Keratinocyte (primary cell): ENCODE measurements around the gene MICAL2. TPM values are rescaled to one million over a fixed set of nuclear protein-coding genes. Genes with fewer than 3 reads are reported as not detected.

Experiments
- DNase-seq: peaks from one replicate; pipeline ENCODE4 v3.0.0-alpha.2; 2011; ENCODE audit warnings: low read depth, missing footprints, low spot score
- FAIRE-seq: peaks from 2 replicates; lab custom pipeline; 2011; peaks lifted over from hg19 to GRCh38; lab: Jason Lieb, UNC
- H2AFZ ChIP-seq: 2 replicates; pipeline ENCODE4 v1.6.0; 2012; ENCODE audit warnings: low read length, control low read depth, inconsistent platforms; ENCODE audit not compliant: control insufficient read depth
- H3K27ac ChIP-seq: 2 replicates; pipeline ENCODE4 v1.5.1; 2011; ENCODE audit warnings: low read length; ENCODE audit not compliant: control insufficient read depth, insufficient read depth
- H3K27me3 ChIP-seq: 3 replicates; pipeline ENCODE4 v1.6.0; 2011; ENCODE audit warnings: low read length; ENCODE audit not compliant: control insufficient read depth, insufficient read depth; ENCODE audit errors: extremely low read depth
- H3K36me3 ChIP-seq, 2 experiments: 2 replicates in 1 of 2; 3 replicates in 1 of 2; pipeline ENCODE4 v1.5.1; 2011; ENCODE audit warnings: low read length in 2 of 2, mild to moderate bottlenecking in 1 of 2; ENCODE audit not compliant: control insufficient read depth in 2 of 2, insufficient read depth in 2 of 2; ENCODE audit errors: extremely low read depth in 1 of 2
- H3K4me1 ChIP-seq: 3 replicates; pipeline ENCODE4 v1.5.1; 2011; ENCODE audit warnings: low read length; ENCODE audit not compliant: control insufficient read depth, insufficient read depth; ENCODE audit errors: extremely low read depth
- H3K4me2 ChIP-seq: 3 replicates; pipeline ENCODE4 v1.6.0; 2011; ENCODE audit warnings: low read depth, low read length; ENCODE audit not compliant: control insufficient read depth, insufficient read depth; ENCODE audit errors: extremely low read depth
- H3K4me3 ChIP-seq, 3 experiments: fragments of 200-600 bp in 1 of 3; sonication (generic) in 1 of 3; 2 replicates in 2 of 3; 3 replicates in 1 of 3; pipeline ENCODE4 v1.5.1; 2011 to 2016; ENCODE audit warnings: low read length in 3 of 3, mild to moderate bottlenecking in 3 of 3, control low read depth in 2 of 3, inconsistent platforms in 1 of 3, low read depth in 1 of 3, mixed read lengths in 1 of 3, mixed run types in 1 of 3, moderate library complexity in 1 of 3; ENCODE audit not compliant: control insufficient read depth in 2 of 3, insufficient read depth in 2 of 3; ENCODE audit errors: extremely low read depth in 1 of 3
- H3K79me2 ChIP-seq: 2 replicates; pipeline ENCODE4 v1.6.0; 2012; ENCODE audit warnings: low read length; ENCODE audit not compliant: control insufficient read depth, insufficient read depth
- H3K9ac ChIP-seq: 3 replicates; pipeline ENCODE4 v1.6.0; 2011; ENCODE audit warnings: low read length; ENCODE audit not compliant: control insufficient read depth, insufficient read depth; ENCODE audit errors: extremely low read depth
- H3K9me1 ChIP-seq: 3 replicates; pipeline ENCODE4 v1.6.0; 2011; ENCODE audit warnings: low read length; ENCODE audit not compliant: control insufficient read depth, insufficient read depth; ENCODE audit errors: extremely low read depth
- H3K9me3 ChIP-seq: 2 replicates; pipeline ENCODE4 v1.5.1; 2012; ENCODE audit warnings: low read depth, low read length; ENCODE audit not compliant: control insufficient read depth
- H4K20me1 ChIP-seq: 3 replicates; pipeline ENCODE4 v1.6.0; 2011; ENCODE audit warnings: low read length; ENCODE audit not compliant: control insufficient read depth, insufficient read depth; ENCODE audit errors: extremely low read depth
- EZH2 ChIP-seq: IDR thresholded peaks from one replicate; pipeline ENCODE4 v1.6.1; 2012; ENCODE audit warnings: inconsistent platforms, mild to moderate bottlenecking, low read length, moderate library complexity
- dilution Hi-C: fragments of 300-500 bp; cut with MboI; formaldehyde crosslinking; loops from one replicate; pipeline ENCODE4 v1.7.0; 2020; ENCODE audit warnings: low sequenced_read_pairs; ENCODE audit not compliant: extremely low pct_ligation_motif_present
- polyA plus RNA-seq, 5 experiments: library from polyadenylated mRNA; depleted of rRNA in 3 of 5; stranded (reverse) in 3 of 5; stranded (forward) in 1 of 5; unstranded in 1 of 5; fragments of >200 nt; gene quantifications; 1 replicate in 1 of 5; 2 replicates in 3 of 5; 3 replicates in 1 of 5; pipeline versions ENCODE4 v1.2.1 to v1.2.3, GENCODE V29; 2011 to 2012; ENCODE audit warnings: missing spikeins in 2 of 5, low read depth in 1 of 5, low replicate concordance in 1 of 5
- TF ChIP-seq, protein P1 (sequence below), 3 experiments: IDR thresholded peaks in 1 of 3; conservative IDR thresholded peaks in 1 of 3; optimal IDR thresholded peaks in 1 of 3; 2 replicates in 2 of 3; 3 replicates in 1 of 3; pipeline versions ENCODE3 to v1.5.1; 2011; ENCODE audit warnings: low read length in 3 of 3, mild to moderate bottlenecking in 3 of 3, moderate library complexity in 2 of 3, control low read depth in 1 of 3, inconsistent platforms in 1 of 3; ENCODE audit not compliant: insufficient read depth in 2 of 3; ENCODE audit errors: extremely low read depth in 1 of 3

Gene MICAL2
- polyA plus RNA-seq, 1 donor (not counting 4 experiments of a cell fraction or from before 2014, with no cell fraction given): 83.9 TPM

GRCh38 chr11:12160231-12160630 lies 49.8 kb downstream of the MICAL2 start:
- no peaks in the 10 kb centered on the region for H3K9me1 ChIP-seq
- peaks cover 81% of the 10 kb centered on the region for H3K4me1 ChIP-seq
- H3K4me3 ChIP-seq: no peak overlapping the region
- DNase-seq (no peak), FAIRE-seq (no peak)
- H4K20me1 ChIP-seq: no peaks in the 10 kb centered on the region
- peaks cover 72% of the 10 kb centered on the region for H3K79me2 ChIP-seq
- H2AFZ ChIP-seq: no peak overlapping the region
- H3K9ac ChIP-seq: peak overlapping the region; percentile 42
- H3K27ac ChIP-seq: peak overlapping the region; percentile 58
- dilution Hi-C loops: no loop called here
- peaks cover 24 to 67% of the 10 kb centered on the region in 2 experiments for H3K36me3 ChIP-seq
- TF ChIP-seq, protein P1, sequence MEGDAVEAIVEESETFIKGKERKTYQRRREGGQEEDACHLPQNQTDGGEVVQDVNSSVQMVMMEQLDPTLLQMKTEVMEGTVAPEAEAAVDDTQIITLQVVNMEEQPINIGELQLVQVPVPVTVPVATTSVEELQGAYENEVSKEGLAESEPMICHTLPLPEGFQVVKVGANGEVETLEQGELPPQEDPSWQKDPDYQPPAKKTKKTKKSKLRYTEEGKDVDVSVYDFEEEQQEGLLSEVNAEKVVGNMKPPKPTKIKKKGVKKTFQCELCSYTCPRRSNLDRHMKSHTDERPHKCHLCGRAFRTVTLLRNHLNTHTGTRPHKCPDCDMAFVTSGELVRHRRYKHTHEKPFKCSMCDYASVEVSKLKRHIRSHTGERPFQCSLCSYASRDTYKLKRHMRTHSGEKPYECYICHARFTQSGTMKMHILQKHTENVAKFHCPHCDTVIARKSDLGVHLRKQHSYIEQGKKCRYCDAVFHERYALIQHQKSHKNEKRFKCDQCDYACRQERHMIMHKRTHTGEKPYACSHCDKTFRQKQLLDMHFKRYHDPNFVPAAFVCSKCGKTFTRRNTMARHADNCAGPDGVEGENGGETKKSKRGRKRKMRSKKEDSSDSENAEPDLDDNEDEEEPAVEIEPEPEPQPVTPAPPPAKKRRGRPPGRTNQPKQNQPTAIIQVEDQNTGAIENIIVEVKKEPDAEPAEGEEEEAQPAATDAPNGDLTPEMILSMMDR (optimal IDR thresholded peaks at IDR 0.05 in 1 of 3, IDR thresholded peaks at IDR 0.05 in 1 of 3, conservative IDR thresholded peaks at IDR 0.05 in 1 of 3; ENCODE audit: extremely low read depth in 1 of 3, insufficient read depth in 2 of 3, low read length in 3 of 3): no peak
- TF ChIP-seq EZH2: no peak
- H3K4me2 ChIP-seq: no peak overlapping the region
- H3K9me3 ChIP-seq: no peaks in the 10 kb centered on the region
- H3K27me3 ChIP-seq: no peaks in the 10 kb centered on the region

GRCh38 chr11:12160680-12161079 lies 50.3 kb downstream of the MICAL2 start:
- no peak overlapping the region for H3K27ac ChIP-seq
- H3K4me1 ChIP-seq: peaks cover 84% of the 10 kb centered on the region
- no peak overlapping the region for H3K9ac ChIP-seq
- dilution Hi-C loops: no loop called here
- H3K27me3 ChIP-seq: no peaks in the 10 kb centered on the region
- no peaks in the 10 kb centered on the region for H4K20me1 ChIP-seq
- H3K4me2 ChIP-seq: no peak overlapping the region
- TF ChIP-seq, protein P1 (optimal IDR thresholded peaks at IDR 0.05 in 1 of 3, IDR thresholded peaks at IDR 0.05 in 1 of 3, conservative IDR thresholded peaks at IDR 0.05 in 1 of 3; ENCODE audit: extremely low read depth in 1 of 3, insufficient read depth in 2 of 3, low read length in 3 of 3): no peak
- no peak for TF ChIP-seq EZH2
- no peaks in the 10 kb centered on the region for H3K9me1 ChIP-seq
- DNase-seq (no peak), FAIRE-seq (no peak)
- H3K36me3 ChIP-seq: peaks cover 27 to 67% of the 10 kb centered on the region in 2 experiments
- H3K9me3 ChIP-seq: no peaks in the 10 kb centered on the region
- no peak overlapping the region for H2AFZ ChIP-seq
- H3K4me3 ChIP-seq: no peak overlapping the region
- H3K79me2 ChIP-seq: peaks cover 72% of the 10 kb centered on the region
